HG03469 (cell line): ENCODE data around the gene C11orf65.

Experiments used
- ATAC-seq: cut with Tn5 transposase; IDR thresholded peaks from one replicate; pipeline ENCODE4 v1.9.1; 2021; ENCODE audit warnings: mild to moderate bottlenecking, moderate library complexity, moderate number of reproducible peaks; ENCODE audit not compliant: unreplicated experiment

C11orf65 gene

GRCh38 chr11:108467091-108467823, at the start of gene C11orf65:
Gene C11orf65 (minus strand): TSS chr11:108467529. CDS start chr11:108461559, 5,970 bp downstream.
- peak; percentile 99 for ATAC-seq

- ATAC-seq, result no peak
These were observed 48.8 kb upstream of the C11orf65 start for GRCh38 chr11:108516125-108516524.

- no peak for ATAC-seq
These were observed 45.4 kb upstream of the C11orf65 start for GRCh38 chr11:108512708-108513107.

- no peak for ATAC-seq
These were observed 44.6 kb upstream of the C11orf65 start for GRCh38 chr11:108511851-108512474.

- ATAC-seq, result no peak
These were observed 41.6 kb upstream of the C11orf65 start for GRCh38 chr11:108508653-108509593.

GRCh38 chr11:108501396-108501795, 34.1 kb upstream of the C11orf65 start:
- no peak for ATAC-seq

GRCh38 chr11:108500721-108501120, 33.4 kb upstream of the C11orf65 start:
- no peak for ATAC-seq

- ATAC-seq, result no peak
These were observed 32.8 kb upstream of the C11orf65 start for GRCh38 chr11:108500169-108500568.

- no peak for ATAC-seq
These were observed 31.6 kb upstream of the C11orf65 start for GRCh38 chr11:108498816-108499408.

GRCh38 chr11:108498046-108498815, 30.9 kb upstream of the C11orf65 start, which contains the start of gene POGLUT3:
Gene POGLUT3 (minus strand): TSS chr11:108498384. CDS start chr11:108498366, 18 bp downstream.
- no peak for ATAC-seq

GRCh38 chr11:108497317-108498045, 30.2 kb upstream of the C11orf65 start:
- peak; percentile 46 for ATAC-seq

- no peak for ATAC-seq
These were observed 29.4 kb upstream of the C11orf65 start for GRCh38 chr11:108496643-108497256.

GRCh38 chr11:108495326-108495725, 28.0 kb upstream of the C11orf65 start:
- ATAC-seq, result no peak

- ATAC-seq, result no peak
These were observed 26.9 kb upstream of the C11orf65 start for GRCh38 chr11:108494182-108494581.

- no peak for ATAC-seq
These were observed 24.6 kb upstream of the C11orf65 start for GRCh38 chr11:108491936-108492335.

- ATAC-seq, result no peak
These were observed 19.5 kb upstream of the C11orf65 start for GRCh38 chr11:108486828-108487227.

GRCh38 chr11:108486331-108486730, 19.0 kb upstream of the C11orf65 start:
- no peak for ATAC-seq

- no peak for ATAC-seq
These were observed 15.8 kb upstream of the C11orf65 start for GRCh38 chr11:108483163-108483562.
